IPS DF 6.9 (cell line): ENCODE results near the gene CRISP1.

Source experiments
- DNase-seq: peaks from one replicate; pipeline ENCODE4 v3.0.0-alpha.2; 2013; ENCODE audit warnings: low read depth, low spot score
- H3K27ac ChIP-seq: one replicate; pipeline ENCODE4 v1.5.1; 2013; ENCODE audit warnings: low read length, control low read depth
- H3K27me3 ChIP-seq: 2 replicates; pipeline ENCODE4 v1.6.1; 2013; ENCODE audit warnings: mild to moderate bottlenecking, low read length; ENCODE audit not compliant: control insufficient read depth, insufficient read depth
- H3K36me3 ChIP-seq: 2 replicates; pipeline ENCODE4 v1.6.1; 2013; ENCODE audit warnings: low read length; ENCODE audit not compliant: control insufficient read depth, insufficient read depth
- H3K4me1 ChIP-seq: 2 replicates; pipeline ENCODE4 v1.6.1; 2013; ENCODE audit warnings: low read length; ENCODE audit not compliant: control insufficient read depth, insufficient read depth
- H3K4me3 ChIP-seq: 2 replicates; pipeline ENCODE4 v1.5.1; 2013; ENCODE audit warnings: mild to moderate bottlenecking, low read length
- H3K9me3 ChIP-seq: 2 replicates; pipeline ENCODE4 v1.6.1; 2013; ENCODE audit warnings: low read length, inconsistent platforms; ENCODE audit not compliant: control insufficient read depth, insufficient read depth
- WGBS: extraction: QIAGEN DNeasy Blood & Tissue Kit; methylation state at CpG from one replicate; pipeline ENCODE4 v1.1.7; 2013; ENCODE audit warnings: mixed read lengths, missing lambda C conversion rate; ENCODE audit not compliant: insufficient read length, insufficient coverage; 5-methylcytosine and 5-hydroxymethylcytosine counted together

The CRISP1 gene

DNA sequence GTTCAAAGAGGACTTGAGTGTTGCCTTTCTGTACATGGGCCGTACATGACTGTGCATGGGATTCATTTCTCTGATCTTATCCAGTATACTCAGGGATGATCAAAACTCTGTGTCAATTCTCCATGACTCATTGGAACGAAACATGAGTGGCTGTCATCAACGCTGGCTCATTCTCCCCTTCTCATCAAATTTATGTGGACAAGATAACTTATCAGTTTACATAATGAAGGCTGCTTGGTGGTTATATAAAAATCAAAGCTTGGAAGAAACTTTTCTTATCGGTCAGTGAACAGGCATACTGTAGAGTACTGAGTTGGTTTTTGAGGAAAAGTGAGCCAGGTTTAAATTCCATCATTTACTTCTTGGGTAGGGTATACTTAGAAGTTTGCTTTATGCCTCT lies 24.9 kb downstream of the CRISP1 start:
- Histone ChIP-seq H3K4me3 (no peak overlapping the region), H3K27ac (no peak overlapping the region), H3K4me1 (no peaks in the 10 kb centered on the region), H3K9me3 (no peaks in the 10 kb centered on the region), H3K36me3 (no peaks in the 10 kb centered on the region), H3K27me3 (no peaks in the 10 kb centered on the region)
- no peak for DNase-seq
- WGBS, result no CpG with 5 or more reads among the region's 4 CpGs

DNA sequence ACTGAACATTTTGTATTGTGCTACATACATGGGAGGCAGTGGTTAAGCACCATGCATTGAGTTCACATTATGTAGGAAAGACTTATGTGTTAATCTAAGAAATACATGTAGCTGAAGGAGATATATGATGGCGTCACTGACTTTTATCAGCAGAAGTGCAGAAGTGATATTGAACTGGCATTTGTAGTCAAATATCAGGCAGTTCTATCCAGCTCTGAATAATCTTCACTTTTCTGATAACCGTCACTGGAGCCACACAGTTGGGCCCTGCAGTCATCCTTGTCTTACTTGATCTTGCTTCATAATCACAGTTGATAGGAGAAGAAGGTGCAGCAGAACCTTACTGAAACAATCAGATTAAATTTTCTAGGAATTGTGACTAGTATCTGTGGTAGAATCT lies 26.4 kb downstream of the CRISP1 start:
- no peak overlapping the region for H3K27ac ChIP-seq
- no peaks in the 10 kb centered on the region for H3K36me3 ChIP-seq
- no peak for DNase-seq
- no CpG with 5 or more reads among the region's 2 CpGs for WGBS
- H3K9me3 ChIP-seq, result no peaks in the 10 kb centered on the region
- H3K4me1 ChIP-seq, result no peaks in the 10 kb centered on the region
- no peaks in the 10 kb centered on the region for H3K27me3 ChIP-seq
- no peak overlapping the region for H3K4me3 ChIP-seq

DNA sequence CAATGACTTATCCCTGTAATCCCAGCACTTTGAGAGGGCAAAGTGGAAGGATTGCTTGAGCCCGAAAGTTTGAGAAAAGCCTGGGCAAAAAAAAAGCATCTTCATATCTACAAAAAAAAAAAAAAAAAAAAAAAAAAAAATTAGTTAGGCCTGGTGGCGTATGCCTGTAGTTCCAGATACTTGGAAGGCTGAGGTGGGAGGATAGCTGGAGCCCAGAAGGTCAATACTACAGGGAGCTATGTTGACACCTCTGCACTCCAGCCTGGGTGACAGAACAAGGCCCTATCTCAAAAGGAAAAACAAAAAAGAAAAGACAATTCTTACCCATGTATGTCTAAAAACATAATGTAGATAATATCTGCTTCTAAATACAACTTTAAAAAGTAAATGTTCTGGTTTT lies 27.2 kb downstream of the CRISP1 start:
- WGBS, result no CpG with 5 or more reads among the region's 2 CpGs
- H3K27me3 ChIP-seq, result no peaks in the 10 kb centered on the region
- H3K4me1 ChIP-seq, result no peaks in the 10 kb centered on the region
- DNase-seq, result no peak
- no peaks in the 10 kb centered on the region for H3K36me3 ChIP-seq
- no peak overlapping the region for H3K4me3 ChIP-seq
- H3K27ac ChIP-seq, result no peak overlapping the region
- H3K9me3 ChIP-seq, result no peaks in the 10 kb centered on the region

DNA sequence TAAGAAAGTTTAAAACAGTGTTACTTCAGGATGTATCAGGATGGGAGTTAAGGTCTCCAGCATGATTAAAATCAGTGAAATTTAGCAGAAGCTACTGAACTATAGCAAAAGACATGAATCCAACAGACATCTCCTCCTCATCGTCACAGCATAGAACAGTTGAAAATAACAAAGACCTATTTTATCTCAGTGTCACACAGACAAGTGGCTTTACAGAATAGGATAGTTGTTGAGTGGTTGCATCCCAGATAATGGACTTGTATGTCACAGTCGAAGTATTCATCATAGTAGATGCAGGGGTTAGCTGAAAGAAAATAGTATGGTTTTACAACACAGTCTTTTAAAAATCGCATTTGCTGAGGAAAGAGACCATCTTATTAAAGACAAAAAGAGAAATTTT lies 31.2 kb downstream of the CRISP1 start:
- no peaks in the 10 kb centered on the region for H3K36me3 ChIP-seq
- H3K4me1 ChIP-seq, result no peaks in the 10 kb centered on the region
- no peaks in the 10 kb centered on the region for H3K27me3 ChIP-seq
- no peak overlapping the region for H3K27ac ChIP-seq
- H3K9me3 ChIP-seq, result no peaks in the 10 kb centered on the region
- H3K4me3 ChIP-seq, result no peak overlapping the region
- no peak for DNase-seq
- WGBS, result no CpG with 5 or more reads among the region's 3 CpGs

DNA sequence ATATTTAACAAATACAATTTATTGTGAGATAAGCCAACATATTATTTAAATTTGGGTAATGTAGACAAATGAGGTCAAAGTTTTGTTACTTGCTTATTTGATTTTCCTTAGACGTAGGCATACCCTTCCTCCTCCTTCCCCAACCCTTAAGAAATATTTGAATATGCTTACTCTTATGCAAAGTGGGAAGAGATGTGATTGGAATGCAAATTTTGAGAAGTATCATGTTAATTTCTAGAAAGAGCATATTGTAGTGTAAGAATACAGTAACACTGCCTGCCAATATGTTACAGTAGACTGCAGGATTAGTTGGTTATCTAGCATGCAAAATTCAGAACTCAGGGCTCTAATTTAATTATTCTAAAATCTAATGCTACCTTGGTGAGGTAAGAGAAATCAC lies 32.9 kb downstream of the CRISP1 start:
- no CpG with 5 or more reads among the region's 1 CpG for WGBS
- DNase-seq, result no peak
- Histone ChIP-seq H3K4me1 (no peaks in the 10 kb centered on the region), H3K9me3 (no peaks in the 10 kb centered on the region), H3K27ac (no peak overlapping the region), H3K36me3 (no peaks in the 10 kb centered on the region), H3K27me3 (no peaks in the 10 kb centered on the region), H3K4me3 (no peak overlapping the region)

DNA sequence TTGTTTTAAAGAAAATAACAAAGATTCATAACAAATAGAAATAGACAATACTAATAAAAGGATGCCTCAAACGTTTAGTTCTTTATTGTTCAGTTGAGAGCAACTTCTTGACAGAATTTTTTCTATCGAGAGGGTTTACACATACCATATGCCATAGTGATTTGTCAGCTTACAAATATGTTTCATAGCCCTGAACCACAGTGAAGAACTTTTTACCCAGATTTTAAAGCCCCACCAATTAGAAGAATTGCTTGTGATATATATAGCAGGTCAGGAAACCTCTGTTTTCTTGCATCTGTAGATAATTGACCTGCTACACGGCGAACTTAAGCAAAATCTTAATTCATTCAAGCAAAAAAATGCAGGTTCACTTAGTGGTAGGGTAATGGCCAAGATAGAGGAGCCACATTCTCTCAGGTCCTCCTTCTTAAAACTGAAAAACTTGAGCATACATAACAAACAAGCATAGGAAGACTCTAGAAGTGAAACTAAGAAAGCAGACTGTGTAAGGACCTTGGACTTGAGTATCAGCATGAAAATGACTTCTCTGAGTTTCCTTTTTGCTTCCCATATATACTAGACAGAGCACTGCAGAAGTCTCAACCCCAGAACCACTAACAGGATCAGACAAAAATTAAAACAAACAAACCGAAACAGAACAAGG lies 39.5 kb downstream of the CRISP1 start:
- Histone ChIP-seq H3K4me1 (no peaks in the 10 kb centered on the region), H3K27ac (no peak overlapping the region), H3K27me3 (no peaks in the 10 kb centered on the region), H3K9me3 (no peaks in the 10 kb centered on the region), H3K4me3 (no peak overlapping the region), H3K36me3 (no peaks in the 10 kb centered on the region)
- WGBS, result no CpG with 5 or more reads among the region's 5 CpGs
- no peak for DNase-seq

DNA sequence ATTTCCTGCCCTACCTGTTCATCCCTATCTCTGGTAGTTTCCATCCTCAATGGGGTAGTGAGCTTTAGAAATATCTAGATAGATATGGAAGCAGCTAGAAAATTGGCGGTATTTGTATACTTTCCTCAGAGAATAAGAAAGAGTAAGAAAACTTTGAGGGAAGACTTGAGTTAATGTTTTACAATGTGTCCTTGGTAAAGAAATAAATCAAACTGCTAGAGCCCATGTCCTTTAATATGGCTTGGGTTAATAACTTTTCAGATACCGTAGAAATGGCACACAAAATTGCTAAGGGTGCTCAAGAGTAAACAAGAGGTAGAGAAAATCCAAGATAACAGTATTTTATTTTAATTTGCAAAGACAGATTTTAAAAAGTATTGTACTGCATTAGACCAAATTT lies 51.2 kb downstream of the CRISP1 start:
- H3K27ac ChIP-seq, result no peak overlapping the region
- no peaks in the 10 kb centered on the region for H3K36me3 ChIP-seq
- no peak for DNase-seq
- WGBS, result no CpG with 5 or more reads among the region's 2 CpGs
- H3K4me1 ChIP-seq, result no peaks in the 10 kb centered on the region
- H3K9me3 ChIP-seq, result no peaks in the 10 kb centered on the region
- H3K4me3 ChIP-seq, result no peak overlapping the region
- no peaks in the 10 kb centered on the region for H3K27me3 ChIP-seq

DNA sequence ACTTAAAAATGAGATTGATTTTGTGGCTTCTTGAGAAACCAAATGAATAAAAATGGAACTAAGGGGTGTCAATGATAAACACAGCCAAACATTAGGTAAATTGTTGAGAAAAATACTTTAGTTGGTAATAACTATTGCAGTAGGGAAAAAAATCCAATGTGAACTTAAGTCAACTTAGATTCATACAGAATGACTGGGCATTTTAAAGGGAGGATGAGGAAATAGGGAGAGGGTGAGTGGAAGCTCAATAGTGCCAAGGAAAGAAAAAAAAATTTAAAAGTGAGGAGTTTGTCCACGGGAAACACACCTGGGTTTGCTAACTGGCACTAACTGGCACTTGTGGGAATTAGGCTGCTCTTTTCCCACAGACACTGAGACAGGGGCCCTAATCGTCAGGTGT lies 53.1 kb downstream of the CRISP1 start:
- no peak for DNase-seq
- no peaks in the 10 kb centered on the region for H3K4me1 ChIP-seq
- H3K9me3 ChIP-seq, result no peaks in the 10 kb centered on the region
- no CpG with 5 or more reads among the region's 2 CpGs for WGBS
- H3K36me3 ChIP-seq, result no peaks in the 10 kb centered on the region
- no peak overlapping the region for H3K27ac ChIP-seq
- H3K4me3 ChIP-seq, result no peak overlapping the region
- H3K27me3 ChIP-seq, result no peaks in the 10 kb centered on the region

DNA sequence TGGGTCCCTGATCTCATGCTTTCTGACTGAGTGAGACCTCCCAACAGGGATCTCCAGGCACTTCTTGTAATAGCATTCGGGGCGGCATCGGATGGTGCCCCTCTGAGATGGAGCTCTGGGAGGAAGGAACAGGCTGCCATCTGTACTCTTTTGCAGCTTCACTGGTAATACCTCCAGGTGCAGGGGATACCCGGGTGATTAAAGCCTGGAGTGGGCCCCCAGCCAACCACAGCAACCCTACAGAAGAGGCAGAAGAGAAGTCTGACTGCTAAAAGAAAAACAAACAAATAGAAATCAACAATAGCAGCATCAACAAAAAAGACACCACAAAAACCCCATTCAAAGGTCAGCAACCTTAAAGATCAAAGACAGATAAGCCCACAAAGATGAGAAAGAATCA lies 60.2 kb downstream of the CRISP1 start:
- Histone ChIP-seq H3K9me3 (no peaks in the 10 kb centered on the region), H3K36me3 (no peaks in the 10 kb centered on the region), H3K4me3 (no peak overlapping the region; the same call in 1 of the 2 replicates), H3K27me3 (no peaks in the 10 kb centered on the region), H3K27ac (no peak overlapping the region), H3K4me1 (no peaks in the 10 kb centered on the region)
- WGBS, result no CpG with 5 or more reads among the region's 4 CpGs
- no peak for DNase-seq

DNA sequence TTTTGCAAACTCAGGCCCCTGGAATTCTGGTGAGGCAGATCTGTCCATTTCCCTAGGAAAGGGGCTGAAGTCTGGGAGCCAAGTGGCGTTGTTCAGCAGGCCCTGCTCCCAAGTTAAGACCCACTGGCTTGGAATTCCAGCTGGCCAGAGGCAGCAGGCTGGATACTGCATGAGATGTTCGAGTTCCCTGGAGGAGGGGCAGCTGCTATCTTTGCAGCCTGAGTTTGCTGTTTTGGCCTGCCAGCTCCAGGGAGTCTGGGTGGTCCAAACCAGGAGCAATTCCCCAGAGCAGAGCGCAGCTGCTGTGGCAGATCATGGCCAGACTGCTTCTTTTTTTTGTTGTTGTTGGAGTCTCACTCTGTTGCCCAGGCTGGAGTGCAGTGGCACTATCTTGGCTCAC lies 61.1 kb downstream of the CRISP1 start:
- H3K27me3 ChIP-seq, result no peaks in the 10 kb centered on the region
- DNase-seq, result no peak
- no peak overlapping the region for H3K4me3 ChIP-seq
- no peak overlapping the region for H3K27ac ChIP-seq
- no peaks in the 10 kb centered on the region for H3K9me3 ChIP-seq
- no CpG with 5 or more reads among the region's 3 CpGs for WGBS
- no peaks in the 10 kb centered on the region for H3K4me1 ChIP-seq
- no peaks in the 10 kb centered on the region for H3K36me3 ChIP-seq

DNA sequence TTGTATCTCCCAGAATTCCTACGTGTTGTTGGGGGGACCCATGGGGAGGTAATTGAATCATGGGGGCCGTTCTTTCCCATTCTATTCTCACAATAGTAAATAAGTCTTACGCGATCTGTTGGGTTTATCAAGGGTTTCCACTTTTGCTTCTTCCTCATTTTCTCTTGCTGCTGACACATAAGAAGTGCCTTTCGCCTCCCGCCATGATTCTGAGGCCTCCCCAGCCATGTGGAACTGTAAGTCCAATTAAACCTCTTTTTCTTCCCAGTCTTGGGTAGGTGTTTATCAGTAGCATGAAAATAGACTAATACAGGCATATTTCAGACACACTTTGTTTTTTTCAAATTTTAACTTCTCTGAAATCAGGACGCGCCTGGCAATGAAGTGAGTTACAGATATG lies 64.8 kb downstream of the CRISP1 start:
- Histone ChIP-seq H3K9me3 (no peaks in the 10 kb centered on the region), H3K4me1 (no peaks in the 10 kb centered on the region), H3K27ac (no peak overlapping the region), H3K36me3 (no peaks in the 10 kb centered on the region), H3K4me3 (no peak overlapping the region), H3K27me3 (no peaks in the 10 kb centered on the region)
- no CpG with 5 or more reads among the region's 8 CpGs for WGBS
- DNase-seq, result no peak
